HK-2 (cell line): ENCODE measurements around the gene BMPR1B.

Experiments
- DNase-seq: peaks from one replicate; pipeline ENCODE4 v3.0.0-alpha.2; 2018; ENCODE audit not compliant: unreplicated experiment

BMPR1B gene

GRCh38 chr4:94763005-94763404, 5.2 kb downstream of the BMPR1B start:
- no peak for DNase-seq

- DNase-seq, result no peak
Measured at GRCh38 chr4:94763500-94763899, 5.7 kb downstream of the BMPR1B start.

GRCh38 chr4:94764069-94764468, 6.3 kb downstream of the BMPR1B start:
- no peak for DNase-seq

- DNase-seq, result no peak
Measured at GRCh38 chr4:94765174-94765573, 7.4 kb downstream of the BMPR1B start.

GRCh38 chr4:94765648-94766047, 7.9 kb downstream of the BMPR1B start:
- no peak for DNase-seq

GRCh38 chr4:94766856-94767255, 9.1 kb downstream of the BMPR1B start:
- DNase-seq, result no peak

GRCh38 chr4:94767446-94767845, 9.7 kb downstream of the BMPR1B start:
- DNase-seq, result no peak

- DNase-seq, result no peak
Measured at GRCh38 chr4:94782707-94783106, 25.0 kb downstream of the BMPR1B start.

GRCh38 chr4:94791701-94792100, 33.9 kb downstream of the BMPR1B start:
- DNase-seq, result no peak

- DNase-seq, result no peak
Measured at GRCh38 chr4:94798808-94799207, 41.1 kb downstream of the BMPR1B start.

GRCh38 chr4:94801016-94801415, 43.3 kb downstream of the BMPR1B start:
- DNase-seq, result no peak

GRCh38 chr4:94802091-94802490, 44.3 kb downstream of the BMPR1B start:
- no peak for DNase-seq

GRCh38 chr4:94803181-94803580, 45.4 kb downstream of the BMPR1B start:
- DNase-seq, result no peak

- DNase-seq, result no peak
Measured at GRCh38 chr4:94804650-94805049, 46.9 kb downstream of the BMPR1B start.

- no peak for DNase-seq
Measured at GRCh38 chr4:94806376-94806775, 48.6 kb downstream of the BMPR1B start.

GRCh38 chr4:94811643-94812042, 53.9 kb downstream of the BMPR1B start:
- no peak for DNase-seq

GRCh38 chr4:94813221-94813620, 55.5 kb downstream of the BMPR1B start:
- DNase-seq, result no peak

- DNase-seq, result no peak
Measured at GRCh38 chr4:94814237-94814636, 56.5 kb downstream of the BMPR1B start.

GRCh38 chr4:94819371-94820168, 61.8 kb downstream of the BMPR1B start:
- DNase-seq, result no peak

- DNase-seq, result no peak
Measured at GRCh38 chr4:94826206-94826605, 68.5 kb downstream of the BMPR1B start.

GRCh38 chr4:94827481-94828110, 69.8 kb downstream of the BMPR1B start:
- DNase-seq, result no peak

GRCh38 chr4:94828882-94829281, 71.1 kb downstream of the BMPR1B start:
- no peak for DNase-seq

GRCh38 chr4:94831607-94832006, 73.9 kb downstream of the BMPR1B start:
- peak; percentile 3 for DNase-seq
